Stimulated activated CD4-positive, alpha-beta T cell treated with anti-CD3 and anti-CD28 coated beads, TNF-alpha, amount 100 ng/mL, for 24 hours (primary cell): Measurements from ENCODE around the gene TCP11.

Experiments
- DNase-seq, 3 experiments: peaks; one replicate each; pipeline ENCODE4 v3.0.0-alpha.2; 2020; ENCODE audit warnings: low read depth in 3 of 3

The TCP11 gene

GRCh38 chr6:35141007-35141655 is at the start of gene TCP11:
Gene TCP11, minus strand, starts transcription at chr6:35141339. Its CDS starts 469 bp downstream, at chr6:35140870.
- DNase-seq: peak in 1 of 3 experiments; percentile 16

- no peak for DNase-seq
These were observed 49.2 kb upstream of the TCP11 start for GRCh38 chr6:35190306-35190705.

GRCh38 chr6:35188886-35189285 is 47.7 kb upstream of the TCP11 start:
- no peak for DNase-seq

GRCh38 chr6:35186571-35186970 is 45.4 kb upstream of the TCP11 start:
- DNase-seq: no peak

- no peak for DNase-seq
These were observed 44.8 kb upstream of the TCP11 start for GRCh38 chr6:35185971-35186370.

- DNase-seq: no peak
These were observed 44.2 kb upstream of the TCP11 start for GRCh38 chr6:35185302-35185681.

GRCh38 chr6:35184580-35185301 is 43.6 kb upstream of the TCP11 start:
- no peak for DNase-seq

- no peak for DNase-seq
These were observed 42.8 kb upstream of the TCP11 start for GRCh38 chr6:35183935-35184334.

- DNase-seq: no peak
These were observed 42.1 kb upstream of the TCP11 start for GRCh38 chr6:35183281-35183680.

GRCh38 chr6:35181933-35182612 is 40.9 kb upstream of the TCP11 start:
- no peak for DNase-seq

GRCh38 chr6:35181308-35181932 is 40.3 kb upstream of the TCP11 start:
- DNase-seq: no peak

GRCh38 chr6:35179901-35180535 is 38.9 kb upstream of the TCP11 start:
- DNase-seq: no peak

- no peak for DNase-seq
These were observed 38.0 kb upstream of the TCP11 start for GRCh38 chr6:35178932-35179832.

- no peak for DNase-seq
These were observed 36.9 kb upstream of the TCP11 start for GRCh38 chr6:35178012-35178411.

GRCh38 chr6:35177596-35177995 is 36.5 kb upstream of the TCP11 start:
- no peak for DNase-seq

GRCh38 chr6:35177157-35177556 is 36.0 kb upstream of the TCP11 start:
- no peak for DNase-seq

GRCh38 chr6:35176301-35177024 is 35.3 kb upstream of the TCP11 start:
- DNase-seq: no peak

- DNase-seq: no peak
These were observed 33.4 kb upstream of the TCP11 start for GRCh38 chr6:35174501-35174900.

GRCh38 chr6:35174088-35174434 is 32.9 kb upstream of the TCP11 start:
- DNase-seq: no peak

GRCh38 chr6:35173427-35174087 is 32.4 kb upstream of the TCP11 start:
- DNase-seq: no peak
